ENCODE measurements around the gene UBTD2.

DNA sequence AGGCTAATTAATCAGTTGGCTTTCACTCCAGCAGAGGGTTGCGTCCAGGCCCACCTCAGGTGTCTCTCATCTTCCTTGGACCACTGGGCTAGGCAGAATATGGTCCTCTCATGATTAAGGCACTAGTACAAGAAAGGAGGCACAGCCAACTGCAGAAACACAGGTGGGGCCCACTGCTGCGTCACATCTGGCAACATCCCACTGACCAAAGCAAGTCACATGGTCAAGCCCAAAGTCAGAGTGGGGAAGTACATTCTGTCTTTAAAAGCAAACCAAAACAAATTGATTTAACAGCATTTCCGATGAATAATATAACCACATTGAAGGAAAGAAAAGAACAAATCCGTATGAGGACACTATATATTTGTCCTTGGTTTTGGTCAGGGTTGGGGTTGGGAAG lies 28.0 kb upstream of the UBTD2 start:
- TF ChIP-seq GATA3 (IDR thresholded peaks at IDR 0.05; ENCODE audit: low read depth, low read length) (no peak), GATA2 (IDR thresholded peaks at IDR 0.05; ENCODE audit: low read depth, low read length) (no peak)
